H1 (cell line): ENCODE data around the gene GAS6. TPM values are rescaled to one million over a fixed set of nuclear protein-coding genes. Genes with fewer than 3 reads are reported as not detected.

Source experiments
- CTCF ChIA-PET: fragments of 300-600 bp; sonication (Branson Sonifier 250); formaldehyde crosslinking; loops from one replicate; lab custom pipeline; 2021; ENCODE audit not compliant: partially characterized antibody; lab: Charles Lee
- POLR2A ChIA-PET: fragments of 300-600 bp; sonication (Branson Sonifier 250); formaldehyde crosslinking; loops from one replicate; lab custom pipeline; 2021; ENCODE audit warnings: inconsistent platforms; ENCODE audit not compliant: partially characterized antibody; lab: Charles Lee
- DNase-seq, 2 experiments: peaks; one replicate each; pipeline versions ENCODE4 v3.0.0 to v3.0.0-alpha.2; 2010 to 2022; ENCODE audit warnings: low spot score in 2 of 2, low read depth in 1 of 2, mixed read lengths in 1 of 2
- FAIRE-seq: peaks from 2 replicates; lab custom pipeline; 2011; peaks lifted over from hg19 to GRCh38; lab: Jason Lieb, UNC
- H2AFZ ChIP-seq: 2 replicates; pipeline ENCODE4 v1.8.1; 2012; ENCODE audit warnings: low read length, inconsistent platforms
- H2AK5ac ChIP-seq: 2 replicates; pipeline ENCODE4 v1.6.1; 2013; ENCODE audit warnings: low read depth, low read length
- H2BK120ac ChIP-seq: replicated peaks from 2 replicates; pipeline ENCODE3; 2013; ENCODE audit warnings: low read depth, low read length, inconsistent platforms
- H2BK12ac ChIP-seq: 2 replicates; pipeline ENCODE4 v1.6.1; 2013; ENCODE audit warnings: low read depth, low read length
- H2BK15ac ChIP-seq: 2 replicates; pipeline ENCODE4 v1.6.1; 2013; ENCODE audit warnings: low read length
- H2BK20ac ChIP-seq: 2 replicates; pipeline ENCODE4 v1.6.1; 2013; ENCODE audit warnings: low read length
- H2BK5ac ChIP-seq: 2 replicates; pipeline ENCODE4 v1.6.1; 2013; ENCODE audit warnings: low read depth, low read length
- H3K14ac ChIP-seq: 2 replicates; pipeline ENCODE4 v1.6.1; 2013; ENCODE audit warnings: inconsistent platforms; ENCODE audit not compliant: insufficient read length
- H3K18ac ChIP-seq: 2 replicates; pipeline ENCODE4 v1.6.1; 2013; ENCODE audit warnings: low read length; ENCODE audit errors: extremely low read depth
- H3K23ac ChIP-seq: 2 replicates; pipeline ENCODE4 v1.6.1; 2013; ENCODE audit warnings: inconsistent platforms; ENCODE audit not compliant: insufficient read length
- H3K23me2 ChIP-seq: 2 replicates; pipeline ENCODE4 v1.6.1; 2013; ENCODE audit warnings: low read depth, low read length
- H3K27ac ChIP-seq: 2 replicates; pipeline ENCODE4 v1.6.1; 2011; ENCODE audit warnings: low read depth, low read length, inconsistent platforms
- H3K27me3 ChIP-seq, 4 experiments: replicated peaks in 1 of 4; 1 replicate in 1 of 4; 2 replicates in 3 of 4; pipeline versions ENCODE4 v1.6.1 to v1.8.1; 2011 to 2013; ENCODE audit warnings: low read length in 3 of 4, mild to moderate bottlenecking in 3 of 4, inconsistent platforms in 2 of 4, mixed read lengths in 2 of 4, moderate library complexity in 1 of 4; ENCODE audit not compliant: control insufficient read depth in 3 of 4, insufficient read depth in 3 of 4; ENCODE audit errors: extremely low read depth in 1 of 4
- H3K36me3 ChIP-seq, 4 experiments: 2 replicates each; pipeline versions ENCODE4 v1.6.1 to v1.8.1; 2011 to 2013; ENCODE audit warnings: mild to moderate bottlenecking in 4 of 4, low read length in 3 of 4, moderate library complexity in 2 of 4, control low read depth in 1 of 4, inconsistent platforms in 1 of 4; ENCODE audit not compliant: insufficient read depth in 4 of 4, control insufficient read depth in 2 of 4
- H3K4ac ChIP-seq: replicated peaks from 2 replicates; pipeline ENCODE3; 2013; ENCODE audit warnings: low read length, low read depth, mixed read lengths, inconsistent platforms; ENCODE audit not compliant: insufficient read length
- H3K4me1 ChIP-seq, 4 experiments: replicated peaks in 1 of 4; 1 replicate in 1 of 4; 2 replicates in 3 of 4; pipeline versions ENCODE4 v1.6.1 to v1.8.1; 2011 to 2013; ENCODE audit warnings: low read length in 3 of 4, inconsistent platforms in 2 of 4, mixed read lengths in 1 of 4; ENCODE audit not compliant: insufficient read depth in 4 of 4, control insufficient read depth in 3 of 4
- H3K4me2 ChIP-seq, 2 experiments: 2 replicates each; pipeline versions ENCODE4 v1.6.1 to v1.8.1; 2011 to 2013; ENCODE audit warnings: low read depth in 2 of 2, low read length in 2 of 2, control low read depth in 1 of 2, inconsistent platforms in 1 of 2, mild to moderate bottlenecking in 1 of 2; ENCODE audit not compliant: insufficient read depth in 1 of 2
- H3K4me3 ChIP-seq, 4 experiments: fragments of 200-600, 300-600 bp in 1 of 4; sonication (generic), shearing (Covaris generic), sonication (Bioruptor Twin) in 1 of 4; 2 replicates each; pipeline versions ENCODE4 v1.5.1 to v1.8.1; 2011 to 2016; ENCODE audit warnings: low read length in 4 of 4, low read depth in 3 of 4, control low read depth in 2 of 4, inconsistent platforms in 2 of 4, mild to moderate bottlenecking in 2 of 4, mixed read lengths in 1 of 4, moderate library complexity in 1 of 4; ENCODE audit not compliant: insufficient read depth in 2 of 4; ENCODE audit errors: extremely low read depth in 1 of 4
- H3K56ac ChIP-seq: replicated peaks from 2 replicates; pipeline ENCODE3; 2013; ENCODE audit warnings: low read depth, mild to moderate bottlenecking, mixed read lengths, low read length, inconsistent platforms; ENCODE audit not compliant: insufficient read length
- H3K79me1 ChIP-seq: 2 replicates; pipeline ENCODE4 v1.6.1; 2013; ENCODE audit warnings: low read depth, low read length, control low read depth
- H3K79me2 ChIP-seq, 2 experiments: 2 replicates each; pipeline versions ENCODE4 v1.6.1 to v1.8.1; 2012 to 2013; ENCODE audit warnings: low read length in 2 of 2, mild to moderate bottlenecking in 2 of 2, inconsistent platforms in 1 of 2; ENCODE audit not compliant: insufficient read depth in 2 of 2, control insufficient read depth in 1 of 2
- H3K9ac ChIP-seq, 4 experiments: replicated peaks in 1 of 4; 1 replicate in 1 of 4; 2 replicates in 3 of 4; pipeline versions ENCODE4 v1.6.1 to v1.8.1; 2011 to 2013; ENCODE audit warnings: low read depth in 3 of 4, low read length in 3 of 4, control low read depth in 2 of 4, mild to moderate bottlenecking in 2 of 4, moderate library complexity in 2 of 4, inconsistent platforms in 1 of 4; ENCODE audit errors: extremely low read depth in 1 of 4
- H3K9me3 ChIP-seq, 2 experiments: 2 replicates each; pipeline versions ENCODE4 v1.6.1 to v1.8.1; 2012 to 2013; ENCODE audit warnings: mild to moderate bottlenecking in 2 of 2, moderate library complexity in 2 of 2, control low read depth in 1 of 2, inconsistent platforms in 1 of 2, low read depth in 1 of 2, low read length in 1 of 2, mixed read lengths in 1 of 2; ENCODE audit not compliant: insufficient read depth in 2 of 2
- H4K20me1 ChIP-seq, 2 experiments: replicated peaks in 1 of 2; 2 replicates each; pipeline versions ENCODE3 to v1.8.1; 2011 to 2013; ENCODE audit warnings: inconsistent platforms in 2 of 2, low read length in 2 of 2, mild to moderate bottlenecking in 1 of 2; ENCODE audit not compliant: insufficient read depth in 2 of 2, control insufficient read depth in 1 of 2
- H4K5ac ChIP-seq: 2 replicates; pipeline ENCODE4 v1.6.1; 2013; ENCODE audit warnings: low read length, low read depth, mixed read lengths, inconsistent platforms; ENCODE audit not compliant: insufficient read length
- H4K8ac ChIP-seq: 2 replicates; pipeline ENCODE4 v1.8.0; 2013; ENCODE audit warnings: mild to moderate bottlenecking, moderate library complexity, low read length, inconsistent platforms; ENCODE audit not compliant: insufficient read depth; ENCODE audit errors: extremely low read depth
- H4K91ac ChIP-seq: replicated peaks from 2 replicates; pipeline ENCODE3; 2013; ENCODE audit warnings: low read length, mixed read lengths, inconsistent platforms; ENCODE audit not compliant: insufficient read length
- CHD1 ChIP-seq: IDR thresholded peaks from 2 replicates; pipeline ENCODE4 v1.6.1; 2012; ENCODE audit warnings: low read depth, low read length, improper control_type of control experiment
- CTBP2 ChIP-seq: IDR thresholded peaks from 2 replicates; pipeline ENCODE4 v1.7.0; 2011; ENCODE audit warnings: borderline replicate concordance, mild to moderate bottlenecking, moderate library complexity, mixed read lengths, low read length; ENCODE audit not compliant: insufficient read depth, insufficient read length
- TAF7 ChIP-seq: optimal IDR thresholded peaks from 2 replicates; pipeline ENCODE3; 2011; ENCODE audit warnings: low read depth, mild to moderate bottlenecking, inconsistent platforms, low read length, moderate library complexity, borderline replicate concordance
- WGBS, 2 experiments: shearing (Covaris generic) in 1 of 2; methylation state at CpG; one replicate each; pipeline versions ENCODE4 v1.1.6 to v1.1.7; 2013 to 2015; ENCODE audit warnings: low lambda C conversion rate in 2 of 2, mixed read lengths in 2 of 2, inconsistent platforms in 1 of 2, low coverage in 1 of 2, missing lambda C conversion rate in 1 of 2; ENCODE audit not compliant: insufficient replicate concordance in 2 of 2, insufficient coverage in 1 of 2, insufficient read length in 1 of 2; ENCODE audit errors: extremely low coverage in 1 of 2, missing lambda C conversion rate in 1 of 2; 5-methylcytosine and 5-hydroxymethylcytosine counted together
- polyA plus RNA-seq, 7 experiments: library from polyadenylated mRNA; depleted of rRNA in 3 of 7; stranded (reverse) in 5 of 7; unstranded in 2 of 7; fragments of >200 nt in 5 of 7; fragments of 200-250 nt in 2 of 7; gene quantifications; 1 replicate in 5 of 7; 2 replicates in 1 of 7; 4 replicates in 1 of 7; pipeline versions ENCODE4 v1.2.1 to v1.2.3, GENCODE V29; 2011 to 2013; ENCODE audit warnings: missing spikeins in 2 of 7, mixed read lengths in 2 of 7
- total RNA-seq: library from RNA; stranded (reverse); fragmentation: NEBNext Ultra II Directional; extraction: Animal tissue kit (Norgen Biotek cat#: 25700); gene quantifications from 2 replicates; pipeline ENCODE4 v1.2.1, GENCODE V29; 2021

Gene GAS6
- total and polyA plus RNA-seq, 2 of the 8 experiments (the other 6 are each of a cell fraction or from before 2014, with no cell fraction given): 18.6 to 31.0 TPM

- TF ChIP-seq TAF7: no peak
- TF ChIP-seq CTBP2: no peak
- no peak for TF ChIP-seq CHD1
These were observed 55.6 kb downstream of the GAS6 start for GRCh38 chr13:113808058-113808834.

More at GRCh38 chr13:113808058-113808834, 55.6 kb downstream of the GAS6 start:
- H2BK20ac ChIP-seq: no peak overlapping the region
- peaks cover 0 to 2% of the 10 kb centered on the region in 2 experiments for H4K20me1 ChIP-seq
- FAIRE-seq (no peak), DNase-seq (no peak)
- H3K27ac ChIP-seq: no peak overlapping the region
- no peak overlapping the region for H2AK5ac ChIP-seq
- no peak overlapping the region for H2BK15ac ChIP-seq
- no peak overlapping the region for H3K23ac ChIP-seq
- 79% methylated on average over 10 of the region's 12 CpGs; no CpG with 5 or more reads in 1 of the 2 experiments for WGBS, 2 experiments
- no peak overlapping the region for H2BK12ac ChIP-seq
- no peaks in the 10 kb centered on the region for H3K36me3 ChIP-seq
- no peaks in the 10 kb centered on the region for H3K79me1 ChIP-seq
- H3K4me2 ChIP-seq: no peak overlapping the region
- H3K9me3 ChIP-seq: peaks cover 6 to 8% of the 10 kb centered on the region in 2 experiments; a peak in 2 of 4 replicates
- no peaks in the 10 kb centered on the region for H3K27me3 ChIP-seq
- ChIA-PET CTCF (interaction anchor here (1.2 kb wide), 1 partner anchor 93 kb away, joined by 3 read pairs; no protein-coding TSS in a partner anchor), POLR2A (no interaction called here)
- no peak overlapping the region for H3K14ac ChIP-seq
- H3K79me2 ChIP-seq: no peaks in the 10 kb centered on the region
- no peak overlapping the region for H3K4ac ChIP-seq
- no peak overlapping the region for H2AFZ ChIP-seq
- no peak overlapping the region for H4K5ac ChIP-seq
- no peaks in the 10 kb centered on the region; a peak in 2 of 7 replicates for H3K4me1 ChIP-seq
- no peak overlapping the region for H2BK5ac ChIP-seq
- no peak overlapping the region for H4K91ac ChIP-seq
- H3K4me3 ChIP-seq: no peak overlapping the region
- H3K9ac ChIP-seq: no peak overlapping the region
- H3K18ac ChIP-seq: no peak overlapping the region
- no peak overlapping the region for H4K8ac ChIP-seq
- no peaks in the 10 kb centered on the region for H3K23me2 ChIP-seq
- no peak overlapping the region for H3K56ac ChIP-seq
- H2BK120ac ChIP-seq: no peak overlapping the region
